Gastrocnemius medialis (tissue), 4 donors: ENCODE data around the gene CSTB.

Experiments used
- POLR2A ChIP-seq, 2 donors: fragments of 450-650 bp; IDR thresholded peaks; one replicate each; pipeline ENCODE4 v1.6.1; 2017; ENCODE audit warnings: antibody characterized with exemption in 2 of 2, mild to moderate bottlenecking in 2 of 2, moderate library complexity in 2 of 2
- TF ChIP-seq, protein P1 (sequence below), 5 experiments: fragments of 450-650 bp in 3 of 5; fragments of 200-600 bp in 2 of 5; sonication (generic) in 2 of 5; IDR thresholded peaks in 4 of 5; conservative IDR thresholded peaks in 1 of 5; 1 replicate in 4 of 5; 2 replicates in 1 of 5; pipeline ENCODE4 v1.5.1; 2016 to 2019; ENCODE audit warnings: antibody characterized with exemption in 5 of 5, mild to moderate bottlenecking in 3 of 5, moderate library complexity in 3 of 5

- TF ChIP-seq, protein P1, sequence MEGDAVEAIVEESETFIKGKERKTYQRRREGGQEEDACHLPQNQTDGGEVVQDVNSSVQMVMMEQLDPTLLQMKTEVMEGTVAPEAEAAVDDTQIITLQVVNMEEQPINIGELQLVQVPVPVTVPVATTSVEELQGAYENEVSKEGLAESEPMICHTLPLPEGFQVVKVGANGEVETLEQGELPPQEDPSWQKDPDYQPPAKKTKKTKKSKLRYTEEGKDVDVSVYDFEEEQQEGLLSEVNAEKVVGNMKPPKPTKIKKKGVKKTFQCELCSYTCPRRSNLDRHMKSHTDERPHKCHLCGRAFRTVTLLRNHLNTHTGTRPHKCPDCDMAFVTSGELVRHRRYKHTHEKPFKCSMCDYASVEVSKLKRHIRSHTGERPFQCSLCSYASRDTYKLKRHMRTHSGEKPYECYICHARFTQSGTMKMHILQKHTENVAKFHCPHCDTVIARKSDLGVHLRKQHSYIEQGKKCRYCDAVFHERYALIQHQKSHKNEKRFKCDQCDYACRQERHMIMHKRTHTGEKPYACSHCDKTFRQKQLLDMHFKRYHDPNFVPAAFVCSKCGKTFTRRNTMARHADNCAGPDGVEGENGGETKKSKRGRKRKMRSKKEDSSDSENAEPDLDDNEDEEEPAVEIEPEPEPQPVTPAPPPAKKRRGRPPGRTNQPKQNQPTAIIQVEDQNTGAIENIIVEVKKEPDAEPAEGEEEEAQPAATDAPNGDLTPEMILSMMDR (IDR thresholded peaks at IDR 0.05 in 4 of 5, conservative IDR thresholded peaks at IDR 0.05 in 1 of 5): no peak
- peak; percentile 61 to 70 for TF ChIP-seq POLR2A (IDR thresholded peaks at IDR 0.05)
Observed at GRCh38 chr21:43775795-43776430, at the start of gene CSTB.
